Hepatocyte (in vitro differentiated cells): Measurements from ENCODE around the gene CYP27A1. TPM values are rescaled to one million over a fixed set of nuclear protein-coding genes. Genes with fewer than 3 reads are reported as not detected.

Source experiments
- DNase-seq: peaks from one replicate; pipeline ENCODE4 v3.0.0-alpha.2; 2016; ENCODE audit warnings: low spot score
- H2AFZ ChIP-seq: fragments of 200-600 bp; sonication (generic); 2 replicates; pipeline ENCODE4 v1.6.0; 2016; ENCODE audit warnings: antibody characterized with exemption, mild to moderate bottlenecking
- H3K27ac ChIP-seq: fragments of 200-600 bp; sonication (generic); 2 replicates; pipeline ENCODE4 v1.5.1; 2016; ENCODE audit warnings: mild to moderate bottlenecking
- H3K27me3 ChIP-seq: fragments of 200-600 bp; sonication (generic); 2 replicates; pipeline ENCODE4 v1.6.1; 2016
- H3K36me3 ChIP-seq: fragments of 200-600 bp; sonication (generic); replicated peaks from 2 replicates; pipeline ENCODE4 v1.5.1; 2016; ENCODE audit warnings: low read depth; ENCODE audit not compliant: insufficient read depth
- H3K4me1 ChIP-seq: fragments of 200-600 bp; sonication (generic); 2 replicates; pipeline ENCODE4 v1.5.1; 2016; ENCODE audit warnings: mild to moderate bottlenecking, moderate library complexity; ENCODE audit not compliant: insufficient read depth
- H3K4me2 ChIP-seq: fragments of 200-600 bp; sonication (generic); 2 replicates; pipeline ENCODE4 v1.6.0; 2016
- H3K4me3 ChIP-seq: fragments of 200-600 bp; sonication (generic); 2 replicates; pipeline ENCODE4 v1.5.1; 2016; ENCODE audit warnings: mild to moderate bottlenecking
- H3K79me2 ChIP-seq: fragments of 200-600 bp; sonication (generic); 2 replicates; pipeline ENCODE4 v1.6.0; 2017; ENCODE audit warnings: mild to moderate bottlenecking
- H3K9me2 ChIP-seq: fragments of 200-600 bp; sonication (generic); replicated peaks from 2 replicates; pipeline ENCODE4 v1.6.0; 2017; ENCODE audit warnings: mild to moderate bottlenecking; ENCODE audit not compliant: insufficient read depth
- H3K9me3 ChIP-seq: fragments of 200-600 bp; sonication (generic); 2 replicates; pipeline ENCODE4 v1.5.1; 2016; ENCODE audit warnings: low read depth, mild to moderate bottlenecking
- H4K20me1 ChIP-seq: fragments of 200-600 bp; sonication (generic); 2 replicates; pipeline ENCODE4 v1.6.0; 2016; ENCODE audit warnings: mild to moderate bottlenecking; ENCODE audit not compliant: insufficient read depth, poor library complexity, severe bottlenecking
- EZH2 ChIP-seq: fragments of 200-600 bp; sonication (generic); IDR thresholded peaks from 2 replicates; pipeline ENCODE4 v1.6.1; 2016; ENCODE audit warnings: antibody characterized with exemption, mild to moderate bottlenecking, borderline replicate concordance
- EZH2phosphoT487 ChIP-seq: fragments of 200-600 bp; sonication (generic); IDR thresholded peaks from one replicate; pipeline ENCODE4 v1.6.1; 2018; ENCODE audit warnings: antibody characterized with exemption, mild to moderate bottlenecking, low read depth, moderate library complexity; ENCODE audit not compliant: unreplicated experiment, severe bottlenecking
- WGBS: methylation state at CpG from one replicate; pipeline ENCODE4 v1.1.6; 2016; ENCODE audit warnings: low lambda C conversion rate; ENCODE audit errors: missing lambda C conversion rate; 5-methylcytosine and 5-hydroxymethylcytosine counted together
- polyA plus RNA-seq: library from polyadenylated mRNA; unstranded; fragments of >200 nt; fragmentation: Nextera tagmentation; extraction: Ambion mirVana; gene quantifications from 2 replicates; pipeline ENCODE4 v1.2.1, GENCODE V29; 2016
- total RNA-seq: library from RNA; depleted of rRNA; stranded (reverse); fragments of >200 nt; gene quantifications from 2 replicates; pipeline ENCODE4 v1.2.3, GENCODE V29; 2014
- TF ChIP-seq, protein P1 (sequence below): fragments of 200-600 bp; sonication (generic); IDR thresholded peaks from 2 replicates; pipeline ENCODE4 v1.5.1; 2016; ENCODE audit warnings: antibody characterized with exemption, mild to moderate bottlenecking; ENCODE audit not compliant: poor library complexity

Gene CYP27A1
- total RNA-seq (34.5 and 38.8 TPM in 2 replicates), polyA plus RNA-seq (35.9 and 44.8 TPM in 2 replicates)

DNA sequence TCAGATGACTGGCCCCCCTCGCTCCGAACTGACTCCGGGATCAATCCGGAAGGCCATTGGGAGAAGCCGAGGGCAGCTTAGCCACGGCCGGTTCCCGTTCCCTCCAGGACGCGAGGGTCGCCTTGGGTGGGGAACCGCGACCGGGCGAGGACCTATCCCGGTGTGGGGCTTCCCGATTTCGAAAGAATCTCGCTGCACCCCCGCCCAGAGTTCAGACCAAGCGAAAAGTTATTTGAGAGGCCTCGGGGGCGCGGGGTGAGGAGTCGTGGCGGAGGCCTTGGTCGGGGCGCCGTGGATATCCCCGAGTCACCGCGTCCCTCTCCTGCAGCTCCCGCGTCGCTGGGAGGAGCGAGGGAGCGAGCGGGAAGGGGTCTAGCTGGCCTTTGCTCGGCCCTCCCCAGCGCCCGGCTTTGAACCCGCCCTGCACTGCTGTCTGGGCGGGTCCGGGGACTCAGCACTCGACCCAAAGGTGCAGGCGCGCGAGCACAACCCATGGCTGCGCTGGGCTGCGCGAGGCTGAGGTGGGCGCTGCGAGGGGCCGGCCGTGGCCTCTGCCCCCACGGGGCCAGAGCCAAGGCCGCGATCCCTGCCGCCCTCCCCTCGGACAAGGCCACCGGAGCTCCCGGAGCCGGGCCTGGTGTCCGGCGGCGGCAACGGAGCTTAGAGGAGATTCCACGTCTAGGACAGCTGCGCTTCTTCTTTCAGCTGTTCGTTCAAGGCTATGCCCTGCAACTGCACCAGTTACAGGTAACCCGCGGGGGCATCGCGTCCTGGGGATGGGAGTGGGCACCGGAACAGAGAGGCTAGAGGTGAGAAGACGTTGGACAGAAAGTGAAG lies at the start of gene CYP27A1:
TSS of gene CYP27A1 (plus strand) at position 457 of the 837 bp plus-strand sequence. CDS start at position 493, 36 bp downstream.
- peaks cover 42% of the 10 kb centered on the region for H3K79me2 ChIP-seq
- 2% methylated on average over 75 of the region's 76 CpGs for WGBS
- H3K4me2 ChIP-seq: peak within 1 kb of the TSS; percentile 85

DNA sequence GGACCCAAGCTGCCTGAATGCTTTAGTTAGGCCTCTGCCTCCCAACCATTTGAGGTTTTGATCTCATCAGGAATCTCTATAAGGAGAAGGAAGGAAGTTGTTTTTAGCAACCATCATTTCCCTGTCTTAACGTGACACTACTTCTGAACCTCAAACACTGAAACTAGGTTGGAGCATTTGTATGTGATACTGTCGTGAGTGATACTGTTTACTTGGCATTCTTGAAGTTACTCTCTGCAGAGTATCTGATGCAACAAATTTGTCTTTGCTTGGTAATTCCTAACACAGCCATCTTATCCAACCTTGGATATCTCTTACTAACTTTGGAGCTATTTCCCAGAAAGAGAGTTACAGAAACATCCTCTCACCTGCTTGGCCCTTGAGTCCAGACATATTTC lies 49.2 kb upstream of the CYP27A1 start:
- peak overlapping the region; percentile 86 for H3K27ac ChIP-seq

More for the DNA sequence above, at the start of gene CYP27A1:
- Histone ChIP-seq H4K20me1 (peaks cover 3% of the 10 kb centered on the region), H3K9me2 (no peaks in the 10 kb centered on the region), H3K9me3 (no peaks in the 10 kb centered on the region), H2AFZ (peak within 1 kb of the TSS; percentile 42), H3K27me3 (no peaks in the 10 kb centered on the region), H3K4me3 (peak within 1 kb of the TSS; percentile 71), H3K27ac (peak within 1 kb of the TSS; percentile 96), H3K36me3 (no peaks in the 10 kb centered on the region), H3K4me1 (peaks cover 30% of the 10 kb centered on the region)
- DNase-seq: peak; percentile 79
- TF ChIP-seq, protein P1, sequence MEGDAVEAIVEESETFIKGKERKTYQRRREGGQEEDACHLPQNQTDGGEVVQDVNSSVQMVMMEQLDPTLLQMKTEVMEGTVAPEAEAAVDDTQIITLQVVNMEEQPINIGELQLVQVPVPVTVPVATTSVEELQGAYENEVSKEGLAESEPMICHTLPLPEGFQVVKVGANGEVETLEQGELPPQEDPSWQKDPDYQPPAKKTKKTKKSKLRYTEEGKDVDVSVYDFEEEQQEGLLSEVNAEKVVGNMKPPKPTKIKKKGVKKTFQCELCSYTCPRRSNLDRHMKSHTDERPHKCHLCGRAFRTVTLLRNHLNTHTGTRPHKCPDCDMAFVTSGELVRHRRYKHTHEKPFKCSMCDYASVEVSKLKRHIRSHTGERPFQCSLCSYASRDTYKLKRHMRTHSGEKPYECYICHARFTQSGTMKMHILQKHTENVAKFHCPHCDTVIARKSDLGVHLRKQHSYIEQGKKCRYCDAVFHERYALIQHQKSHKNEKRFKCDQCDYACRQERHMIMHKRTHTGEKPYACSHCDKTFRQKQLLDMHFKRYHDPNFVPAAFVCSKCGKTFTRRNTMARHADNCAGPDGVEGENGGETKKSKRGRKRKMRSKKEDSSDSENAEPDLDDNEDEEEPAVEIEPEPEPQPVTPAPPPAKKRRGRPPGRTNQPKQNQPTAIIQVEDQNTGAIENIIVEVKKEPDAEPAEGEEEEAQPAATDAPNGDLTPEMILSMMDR: no peak
- TF ChIP-seq EZH2 (no peak), EZH2phosphoT487 (no peak)

DNA sequence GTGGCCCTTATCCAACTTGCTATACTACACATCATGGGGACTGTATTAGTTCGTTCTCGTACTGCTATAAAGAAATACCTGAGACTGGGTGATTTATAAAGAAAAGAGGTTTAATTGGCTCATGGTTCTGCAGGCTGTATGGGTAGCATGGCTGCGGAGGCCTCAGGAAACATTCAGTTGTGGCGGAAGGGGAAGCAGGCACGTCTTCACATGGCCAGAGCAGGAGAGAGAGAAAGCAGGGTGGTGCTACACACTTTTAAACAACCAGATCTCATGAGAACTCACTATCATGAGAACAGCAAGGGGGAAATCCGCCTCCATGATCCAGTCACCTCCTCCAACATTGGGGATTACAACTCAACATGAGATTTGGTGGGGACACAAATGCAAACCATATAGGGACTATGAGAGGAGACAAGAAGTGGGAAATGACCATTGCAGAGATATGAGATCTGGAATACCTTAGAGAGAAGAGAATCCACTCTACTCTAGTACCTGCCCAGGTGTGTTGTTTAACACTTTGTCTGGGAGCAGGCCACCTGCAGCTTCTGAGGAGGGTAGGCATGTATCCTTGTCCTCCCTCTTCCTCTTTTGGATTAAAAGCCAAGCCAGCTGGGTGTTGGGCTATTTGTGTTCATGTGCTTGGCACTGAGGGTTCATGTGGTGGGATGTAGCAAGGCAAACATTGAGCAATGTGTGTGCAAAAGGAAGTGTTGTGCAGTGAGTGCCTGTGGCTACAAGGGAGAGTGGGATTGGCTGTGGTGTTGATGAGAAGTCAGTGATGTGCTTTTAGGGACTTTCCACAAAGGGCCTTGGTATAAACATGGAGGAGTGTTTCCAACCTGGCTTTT lies 48.6 kb upstream of the CYP27A1 start:
- Histone ChIP-seq H3K27me3 (no peaks in the 10 kb centered on the region), H3K27ac (peak overlapping the region; percentile 86), H3K79me2 (peaks cover 47% of the 10 kb centered on the region), H4K20me1 (no peaks in the 10 kb centered on the region), H3K4me1 (peaks cover 20% of the 10 kb centered on the region), H3K9me2 (no peaks in the 10 kb centered on the region), H3K36me3 (no peaks in the 10 kb centered on the region), H2AFZ (no peak overlapping the region), H3K4me3 (no peak overlapping the region), H3K4me2 (no peak overlapping the region), H3K9me3 (no peaks in the 10 kb centered on the region)
- DNase-seq: no peak
- TF ChIP-seq EZH2 (no peak), EZH2phosphoT487 (no peak)
- TF ChIP-seq, protein P1: no peak
- 85% methylated on average over 6 of the region's 6 CpGs for WGBS

More for the DNA sequence above, 49.2 kb upstream of the CYP27A1 start:
- TF ChIP-seq, protein P1: no peak
- no peak for TF ChIP-seq EZH2phosphoT487
- TF ChIP-seq EZH2: no peak
- Histone ChIP-seq H3K4me2 (peak overlapping the region; percentile 7), H3K4me3 (no peak overlapping the region), H3K36me3 (no peaks in the 10 kb centered on the region), H3K4me1 (peaks cover 20% of the 10 kb centered on the region), H3K9me3 (no peaks in the 10 kb centered on the region), H3K9me2 (no peaks in the 10 kb centered on the region), H4K20me1 (no peaks in the 10 kb centered on the region), H3K27me3 (no peaks in the 10 kb centered on the region), H2AFZ (no peak overlapping the region), H3K79me2 (peaks cover 52% of the 10 kb centered on the region)
- no peak for DNase-seq
- 81% methylated on average over 2 of the region's 2 CpGs for WGBS
